ENCODE results near the gene DOCK2. TPM values are rescaled to one million over a fixed set of nuclear protein-coding genes. Genes with fewer than 3 reads are reported as not detected.

Gene DOCK2
- total and polyA plus RNA-seq, 5 donors from 2014 or later = 65.9 to 354 (median 71.1) TPM

GRCh38 chr5:169876386-169876785 is 239.3 kb downstream of the DOCK2 start:
- DNase-seq = no peak
- Histone ChIP-seq H3K27me3 (ENCODE audit: control insufficient read depth, insufficient read depth, low read length) (no peaks in the 10 kb centered on the region), H3K4me3 (ENCODE audit: low read depth, low read length) (no peak overlapping the region), H3K27ac (ENCODE audit: insufficient read depth, low read length, poor library complexity, severe bottlenecking) (no peak overlapping the region), H3K36me3 (ENCODE audit: control insufficient read depth, insufficient read depth, low read length) (peaks cover 33% of the 10 kb centered on the region), H3K4me1 (ENCODE audit: control insufficient read depth, insufficient read depth, low read length, poor library complexity, severe bottlenecking) (no peaks in the 10 kb centered on the region), H3K9me3 (ENCODE audit: control insufficient read depth in 2 of 2, low read length in 2 of 2) (no peaks in the 10 kb centered on the region)
- ATAC-seq (ENCODE audit: low read depth in 2 of 2) = no peak
- no peaks in the 10 kb centered on the region for H3K27me3 Mint-ChIP-seq
- peaks cover 42% of the 10 kb centered on the region for H3K36me3 Mint-ChIP-seq
- no peak overlapping the region for H3K4me3 Mint-ChIP-seq
- H3K9me3 Mint-ChIP-seq = no peaks in the 10 kb centered on the region
- peaks cover 18 to 32% (median 24%) of the 10 kb centered on the region in 4 donors for H3K4me1 Mint-ChIP-seq
- H3K27ac Mint-ChIP-seq = peak overlapping the region in 1 of 3 donors; percentile 4

DNA sequence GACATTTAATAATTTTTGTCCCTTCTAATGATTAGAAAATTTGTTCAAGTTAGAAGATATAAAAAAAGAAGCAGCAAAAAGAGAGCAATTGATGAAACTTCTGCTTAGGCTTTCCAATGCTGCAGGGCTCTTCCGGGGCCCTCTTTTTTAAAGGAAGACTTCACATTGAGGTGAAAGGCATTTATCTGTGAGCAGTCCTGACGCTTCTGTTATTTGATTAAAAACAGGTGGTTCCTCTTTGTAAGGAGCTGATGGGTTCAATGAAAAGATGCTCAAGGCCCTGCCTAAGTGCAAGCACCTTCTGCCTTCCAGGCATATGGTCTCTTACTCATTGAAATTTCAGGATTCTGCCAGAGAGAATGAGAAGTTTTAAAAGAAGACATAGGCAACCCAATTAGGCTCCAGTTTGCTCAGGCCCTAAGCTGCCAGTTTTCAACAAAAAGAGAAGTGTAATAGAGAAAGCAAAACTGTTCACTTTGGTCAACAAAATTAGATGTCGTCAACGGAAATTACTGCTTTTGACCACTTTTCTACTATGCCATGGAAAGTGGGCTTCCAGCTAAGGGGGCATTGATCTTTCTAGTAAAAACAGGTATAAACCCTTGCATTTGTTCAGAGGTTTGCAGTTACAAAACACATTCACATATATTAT is 243.1 kb downstream of the DOCK2 start:
- no peak for DNase-seq
- no peaks in the 10 kb centered on the region for H3K9me3 Mint-ChIP-seq
- no peak for ATAC-seq (ENCODE audit: low read depth in 2 of 2)
- H3K27ac ChIP-seq (ENCODE audit: insufficient read depth, low read length, poor library complexity, severe bottlenecking) = no peak overlapping the region
- peaks cover 23% of the 10 kb centered on the region for H3K36me3 ChIP-seq (ENCODE audit: control insufficient read depth, insufficient read depth, low read length)
- H3K27ac Mint-ChIP-seq = no peak overlapping the region
- H3K27me3 Mint-ChIP-seq = no peaks in the 10 kb centered on the region
- peaks cover 31 to 34% (median 32%) of the 10 kb centered on the region in 4 donors for H3K4me1 Mint-ChIP-seq
- H3K9me3 ChIP-seq (ENCODE audit: control insufficient read depth in 2 of 2, low read length in 2 of 2) = no peaks in the 10 kb centered on the region
- H3K36me3 Mint-ChIP-seq = peaks cover 50% of the 10 kb centered on the region
- no peak overlapping the region for H3K4me3 Mint-ChIP-seq
- H3K4me1 ChIP-seq (ENCODE audit: control insufficient read depth, insufficient read depth, low read length, poor library complexity, severe bottlenecking) = no peaks in the 10 kb centered on the region
- no peaks in the 10 kb centered on the region for H3K27me3 ChIP-seq (ENCODE audit: control insufficient read depth, insufficient read depth, low read length)
- H3K4me3 ChIP-seq (ENCODE audit: low read depth, low read length) = no peak overlapping the region

- H3K27me3 Mint-ChIP-seq = no peaks in the 10 kb centered on the region
- Histone ChIP-seq H3K27ac (ENCODE audit: insufficient read depth, low read length, poor library complexity, severe bottlenecking) (no peak overlapping the region), H3K4me1 (ENCODE audit: control insufficient read depth, insufficient read depth, low read length, poor library complexity, severe bottlenecking) (no peaks in the 10 kb centered on the region), H3K36me3 (ENCODE audit: control insufficient read depth, insufficient read depth, low read length) (peaks cover 23% of the 10 kb centered on the region), H3K9me3 (ENCODE audit: control insufficient read depth in 2 of 2, low read length in 2 of 2) (no peaks in the 10 kb centered on the region), H3K4me3 (ENCODE audit: low read depth, low read length) (no peak overlapping the region), H3K27me3 (ENCODE audit: control insufficient read depth, insufficient read depth, low read length) (no peaks in the 10 kb centered on the region)
- H3K4me3 Mint-ChIP-seq = no peak overlapping the region
- no peaks in the 10 kb centered on the region for H3K9me3 Mint-ChIP-seq
- DNase-seq (no peak), ATAC-seq (ENCODE audit: low read depth in 2 of 2) (no peak)
- H3K27ac Mint-ChIP-seq = no peak overlapping the region
- H3K4me1 Mint-ChIP-seq = peaks cover 31 to 40% (median 32%) of the 10 kb centered on the region in 4 donors
- H3K36me3 Mint-ChIP-seq = peaks cover 52% of the 10 kb centered on the region
These were observed 243.7 kb downstream of the DOCK2 start for GRCh38 chr5:169880785-169881184.

DNA sequence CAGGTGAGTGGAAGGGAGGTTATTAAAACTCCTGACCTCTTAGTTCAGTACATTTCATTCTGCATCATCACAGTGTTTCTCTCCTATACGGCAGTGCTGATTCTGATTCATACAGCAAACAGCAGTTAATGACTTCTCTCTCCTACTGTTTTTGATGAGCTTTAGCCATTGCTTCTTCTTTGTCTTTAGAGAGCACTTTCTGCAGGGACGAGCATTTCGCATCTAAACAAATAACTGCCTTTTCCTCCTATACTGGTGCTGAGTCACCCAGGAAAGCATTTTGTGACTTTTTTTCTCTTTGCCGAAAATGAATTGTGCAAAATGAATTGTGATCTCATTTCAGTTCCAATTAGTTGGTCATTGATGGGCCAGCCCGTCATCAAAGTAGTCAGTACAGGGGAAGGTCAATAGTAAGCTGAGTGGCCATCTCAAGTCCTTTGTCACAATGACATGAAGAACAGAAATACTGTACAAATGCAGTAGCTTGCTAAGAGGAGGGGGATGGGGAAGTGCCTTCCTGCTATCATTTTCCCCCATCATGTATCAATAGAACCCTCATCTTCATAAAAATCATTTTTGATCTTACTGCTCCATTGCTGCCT is 244.7 kb downstream of the DOCK2 start:
- no peak overlapping the region for H3K27ac ChIP-seq (ENCODE audit: insufficient read depth, low read length, poor library complexity, severe bottlenecking)
- H3K27me3 ChIP-seq (ENCODE audit: control insufficient read depth, insufficient read depth, low read length) = no peaks in the 10 kb centered on the region
- H3K36me3 ChIP-seq (ENCODE audit: control insufficient read depth, insufficient read depth, low read length) = peaks cover 18% of the 10 kb centered on the region
- H3K4me3 Mint-ChIP-seq = no peak overlapping the region
- H3K9me3 ChIP-seq (ENCODE audit: control insufficient read depth in 2 of 2, low read length in 2 of 2) = no peaks in the 10 kb centered on the region
- DNase-seq = no peak
- no peak overlapping the region for H3K27ac Mint-ChIP-seq
- ATAC-seq (ENCODE audit: low read depth in 2 of 2) = no peak
- no peak overlapping the region for H3K4me3 ChIP-seq (ENCODE audit: low read depth, low read length)
- H3K4me1 ChIP-seq (ENCODE audit: control insufficient read depth, insufficient read depth, low read length, poor library complexity, severe bottlenecking) = no peaks in the 10 kb centered on the region
- H3K36me3 Mint-ChIP-seq = peaks cover 57% of the 10 kb centered on the region
- H3K4me1 Mint-ChIP-seq = peaks cover 32 to 45% (median 38%) of the 10 kb centered on the region in 4 donors
- H3K9me3 Mint-ChIP-seq = no peaks in the 10 kb centered on the region
- H3K27me3 Mint-ChIP-seq = no peaks in the 10 kb centered on the region

- Mint-ChIP-seq H3K9me3 (no peaks in the 10 kb centered on the region), H3K4me3 (no peak overlapping the region), H3K27me3 (no peaks in the 10 kb centered on the region), H3K4me1 (peaks cover 15 to 41% (median 29%) of the 10 kb centered on the region in 4 donors), H3K27ac (peak overlapping the region in 2 of 3 donors; percentile 5 to 27), H3K36me3 (peaks cover 43% of the 10 kb centered on the region)
- ATAC-seq (ENCODE audit: low read depth in 2 of 2) (no peak), DNase-seq (no peak)
- H3K27me3 ChIP-seq (ENCODE audit: control insufficient read depth, insufficient read depth, low read length) = no peaks in the 10 kb centered on the region
- no peaks in the 10 kb centered on the region for H3K9me3 ChIP-seq (ENCODE audit: control insufficient read depth in 2 of 2, low read length in 2 of 2)
- H3K4me3 ChIP-seq (ENCODE audit: low read depth, low read length) = no peak overlapping the region
- H3K4me1 ChIP-seq (ENCODE audit: control insufficient read depth, insufficient read depth, low read length, poor library complexity, severe bottlenecking) = no peaks in the 10 kb centered on the region
- H3K36me3 ChIP-seq (ENCODE audit: control insufficient read depth, insufficient read depth, low read length) = peaks cover 14% of the 10 kb centered on the region
- no peak overlapping the region for H3K27ac ChIP-seq (ENCODE audit: insufficient read depth, low read length, poor library complexity, severe bottlenecking)
These were observed 249.0 kb downstream of the DOCK2 start for GRCh38 chr5:169886033-169886432.

- Histone ChIP-seq H3K4me3 (ENCODE audit: low read depth, low read length) (no peak overlapping the region), H3K27ac (ENCODE audit: insufficient read depth, low read length, poor library complexity, severe bottlenecking) (no peak overlapping the region), H3K36me3 (ENCODE audit: control insufficient read depth, insufficient read depth, low read length) (peaks cover 14% of the 10 kb centered on the region), H3K27me3 (ENCODE audit: control insufficient read depth, insufficient read depth, low read length) (no peaks in the 10 kb centered on the region), H3K4me1 (ENCODE audit: control insufficient read depth, insufficient read depth, low read length, poor library complexity, severe bottlenecking) (no peaks in the 10 kb centered on the region), H3K9me3 (ENCODE audit: control insufficient read depth in 2 of 2, low read length in 2 of 2) (no peaks in the 10 kb centered on the region)
- Mint-ChIP-seq H3K36me3 (peaks cover 45% of the 10 kb centered on the region), H3K4me3 (no peak overlapping the region), H3K27me3 (no peaks in the 10 kb centered on the region), H3K4me1 (peaks cover 15 to 43% (median 27%) of the 10 kb centered on the region in 4 donors), H3K27ac (no peak overlapping the region), H3K9me3 (no peaks in the 10 kb centered on the region)
- DNase-seq = no peak
- ATAC-seq (ENCODE audit: low read depth in 2 of 2) = no peak
These were observed 249.6 kb downstream of the DOCK2 start for GRCh38 chr5:169886677-169887076.

DNA sequence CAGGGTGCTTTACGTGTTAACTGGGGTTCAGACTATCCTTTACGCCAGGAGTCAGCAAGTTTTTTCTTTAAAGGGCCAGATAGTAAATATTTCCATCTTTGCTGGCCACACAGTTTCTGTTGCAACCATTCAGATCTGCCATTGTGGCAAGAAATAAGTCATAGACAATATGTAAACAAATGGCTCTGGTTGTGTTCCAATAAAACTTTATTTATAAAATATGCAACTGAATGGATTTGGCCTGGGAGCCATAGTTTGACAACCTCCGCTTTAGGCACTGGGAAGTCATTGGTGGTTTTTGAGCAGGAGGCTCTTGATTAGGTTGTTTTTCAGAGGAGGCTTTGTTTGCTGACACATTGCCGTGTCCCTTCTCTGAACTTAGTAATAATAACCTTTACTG is 252.5 kb downstream of the DOCK2 start:
- Mint-ChIP-seq H3K36me3 (peaks cover 48% of the 10 kb centered on the region), H3K4me1 (peaks cover 15 to 32% (median 26%) of the 10 kb centered on the region in 4 donors)
- H3K36me3 ChIP-seq (ENCODE audit: control insufficient read depth, insufficient read depth, low read length) = peaks cover 12% of the 10 kb centered on the region

GRCh38 chr5:169893010-169893409 is 255.9 kb downstream of the DOCK2 start:
- H3K36me3 Mint-ChIP-seq = peaks cover 47% of the 10 kb centered on the region
- no peaks in the 10 kb centered on the region for H3K27me3 Mint-ChIP-seq
- no peaks in the 10 kb centered on the region for H3K27me3 ChIP-seq (ENCODE audit: control insufficient read depth, insufficient read depth, low read length)
- peaks cover 20% of the 10 kb centered on the region for H3K36me3 ChIP-seq (ENCODE audit: control insufficient read depth, insufficient read depth, low read length)
- no peak overlapping the region for H3K4me3 Mint-ChIP-seq
- H3K4me1 ChIP-seq (ENCODE audit: control insufficient read depth, insufficient read depth, low read length, poor library complexity, severe bottlenecking) = no peaks in the 10 kb centered on the region
- no peak overlapping the region for H3K27ac ChIP-seq (ENCODE audit: insufficient read depth, low read length, poor library complexity, severe bottlenecking)
- peak overlapping the region in 1 of 3 donors; percentile 21 for H3K27ac Mint-ChIP-seq
- H3K9me3 ChIP-seq (ENCODE audit: control insufficient read depth in 2 of 2, low read length in 2 of 2) = no peaks in the 10 kb centered on the region
- ATAC-seq (ENCODE audit: low read depth in 2 of 2) (no peak), DNase-seq (no peak)
- no peaks in the 10 kb centered on the region for H3K9me3 Mint-ChIP-seq
- peaks cover 5 to 19% (median 13%) of the 10 kb centered on the region in 4 donors for H3K4me1 Mint-ChIP-seq
- H3K4me3 ChIP-seq (ENCODE audit: low read depth, low read length) = no peak overlapping the region

More for the DNA sequence above, 252.5 kb downstream of the DOCK2 start:
- ATAC-seq (ENCODE audit: low read depth in 2 of 2) (no peak), DNase-seq (no peak)
- Mint-ChIP-seq H3K27me3 (no peaks in the 10 kb centered on the region), H3K9me3 (no peaks in the 10 kb centered on the region), H3K27ac (no peak overlapping the region), H3K4me3 (no peak overlapping the region)
- Histone ChIP-seq H3K9me3 (ENCODE audit: control insufficient read depth in 2 of 2, low read length in 2 of 2) (no peaks in the 10 kb centered on the region), H3K27ac (ENCODE audit: insufficient read depth, low read length, poor library complexity, severe bottlenecking) (no peak overlapping the region), H3K4me1 (ENCODE audit: control insufficient read depth, insufficient read depth, low read length, poor library complexity, severe bottlenecking) (no peaks in the 10 kb centered on the region), H3K27me3 (ENCODE audit: control insufficient read depth, insufficient read depth, low read length) (no peaks in the 10 kb centered on the region), H3K4me3 (ENCODE audit: low read depth, low read length) (no peak overlapping the region)
